ENCODE measurements around the gene MOB4.
"Not testable (repeated sequence)": the region's sequence is repeated elsewhere in the genome, so short reads cannot be mapped to it uniquely, and the experiment has no call there.

Gene MOB4

GRCh38 chr2:197580166-197580565 lies 64.3 kb downstream of the MOB4 start:
- not testable (repeated sequence) for H3K27me3 Mint-ChIP-seq; H3K9me3 Mint-ChIP-seq; H3K27ac Mint-ChIP-seq; H3K36me3 Mint-ChIP-seq; H3K4me3 Mint-ChIP-seq; H3K4me1 Mint-ChIP-seq; DNase-seq; ATAC-seq (replicated peaks)

- DNase-seq; H3K27me3 Mint-ChIP-seq; H3K36me3 Mint-ChIP-seq; ATAC-seq (replicated peaks); H3K4me1 Mint-ChIP-seq; H3K4me3 Mint-ChIP-seq; H3K9me3 Mint-ChIP-seq; H3K27ac Mint-ChIP-seq: not testable (repeated sequence)
Measured at GRCh38 chr2:197587255-197587654, 71.4 kb downstream of the MOB4 start.

- H3K36me3 Mint-ChIP-seq, result peaks cover 0 to 2% of the 10 kb centered on the region in 2 donors
- peaks cover 4% of the 10 kb centered on the region in 2 donors for H3K9me3 Mint-ChIP-seq
- H3K4me1 Mint-ChIP-seq, result no peaks in the 10 kb centered on the region
- DNase-seq, result no peak
- ATAC-seq (replicated peaks), result no peak
- no peak overlapping the region for H3K4me3 Mint-ChIP-seq
- peaks cover 5 to 9% of the 10 kb centered on the region in 2 donors for H3K27me3 Mint-ChIP-seq
- no peak overlapping the region for H3K27ac Mint-ChIP-seq
Measured at GRCh38 chr2:197591339-197592072, 75.6 kb downstream of the MOB4 start.

- Mint-ChIP-seq H3K4me1 (peaks cover 5 to 6% of the 10 kb centered on the region in 2 donors), H3K36me3 (no peaks in the 10 kb centered on the region), H3K9me3 (no peaks in the 10 kb centered on the region), H3K27me3 (peaks cover 18 to 30% of the 10 kb centered on the region in 2 donors), H3K4me3 (no peak overlapping the region), H3K27ac (no peak overlapping the region)
- no peak for DNase-seq
- no peak for ATAC-seq (replicated peaks)
Measured at GRCh38 chr2:197596766-197597165, 80.9 kb downstream of the MOB4 start.

GRCh38 chr2:197597166-197597565 lies 81.3 kb downstream of the MOB4 start:
- DNase-seq (no peak), ATAC-seq (replicated peaks) (no peak)
- Mint-ChIP-seq H3K4me3 (no peak overlapping the region), H3K27me3 (peaks cover 18 to 30% of the 10 kb centered on the region in 2 donors), H3K4me1 (peaks cover 5 to 6% of the 10 kb centered on the region in 2 donors), H3K27ac (no peak overlapping the region), H3K9me3 (no peaks in the 10 kb centered on the region), H3K36me3 (no peaks in the 10 kb centered on the region)

GRCh38 chr2:197598450-197598849 lies 82.6 kb downstream of the MOB4 start:
- Mint-ChIP-seq H3K27ac (no peak overlapping the region), H3K4me1 (peaks cover 5 to 6% of the 10 kb centered on the region in 2 donors), H3K36me3 (no peaks in the 10 kb centered on the region), H3K9me3 (peaks cover 0 to 2% of the 10 kb centered on the region in 2 donors), H3K27me3 (peaks cover 18 to 34% of the 10 kb centered on the region in 2 donors), H3K4me3 (no peak overlapping the region)
- DNase-seq (no peak), ATAC-seq (replicated peaks) (no peak)

GRCh38 chr2:197599285-197599965 lies 83.6 kb downstream of the MOB4 start:
- peaks cover 5 to 6% of the 10 kb centered on the region in 2 donors for H3K4me1 Mint-ChIP-seq
- peaks cover 18 to 34% of the 10 kb centered on the region in 2 donors for H3K27me3 Mint-ChIP-seq
- peaks cover 0 to 2% of the 10 kb centered on the region in 2 donors for H3K9me3 Mint-ChIP-seq
- no peak overlapping the region for H3K4me3 Mint-ChIP-seq
- H3K36me3 Mint-ChIP-seq, result no peaks in the 10 kb centered on the region
- ATAC-seq (replicated peaks) (peak; percentile 68 to 90), DNase-seq (no peak)
- H3K27ac Mint-ChIP-seq, result no peak overlapping the region

- Mint-ChIP-seq H3K4me3 (no peak overlapping the region), H3K9me3 (peaks cover 0 to 2% of the 10 kb centered on the region in 2 donors)
- ATAC-seq (replicated peaks), result no peak
Measured at GRCh38 chr2:197600306-197600705, 84.4 kb downstream of the MOB4 start.

GRCh38 chr2:197601726-197602125 lies 85.9 kb downstream of the MOB4 start:
- Mint-ChIP-seq H3K4me1 (peaks cover 5 to 6% of the 10 kb centered on the region in 2 donors), H3K27me3 (peaks cover 18 to 28% of the 10 kb centered on the region in 2 donors), H3K4me3 (no peak overlapping the region), H3K36me3 (no peaks in the 10 kb centered on the region), H3K9me3 (peaks cover 0 to 2% of the 10 kb centered on the region in 2 donors), H3K27ac (no peak overlapping the region)
- ATAC-seq (replicated peaks) (no peak), DNase-seq (no peak)

More at GRCh38 chr2:197600306-197600705, 84.4 kb downstream of the MOB4 start:
- Mint-ChIP-seq H3K4me1 (peaks cover 5 to 6% of the 10 kb centered on the region in 2 donors), H3K27ac (no peak overlapping the region), H3K27me3 (peaks cover 18 to 31% of the 10 kb centered on the region in 2 donors), H3K36me3 (no peaks in the 10 kb centered on the region)
- no peak for DNase-seq

Measured in stimulated activated naive B cell treated with anti-CD40 and anti-IgM and Interleukin-4, amounts not matched to agents 10 μg/mL and 1 μg/mL and 100 μg/mL, for 72 hours (primary cell).